ENCODE measurements around the gene DHRS4.

Gene DHRS4

DNA sequence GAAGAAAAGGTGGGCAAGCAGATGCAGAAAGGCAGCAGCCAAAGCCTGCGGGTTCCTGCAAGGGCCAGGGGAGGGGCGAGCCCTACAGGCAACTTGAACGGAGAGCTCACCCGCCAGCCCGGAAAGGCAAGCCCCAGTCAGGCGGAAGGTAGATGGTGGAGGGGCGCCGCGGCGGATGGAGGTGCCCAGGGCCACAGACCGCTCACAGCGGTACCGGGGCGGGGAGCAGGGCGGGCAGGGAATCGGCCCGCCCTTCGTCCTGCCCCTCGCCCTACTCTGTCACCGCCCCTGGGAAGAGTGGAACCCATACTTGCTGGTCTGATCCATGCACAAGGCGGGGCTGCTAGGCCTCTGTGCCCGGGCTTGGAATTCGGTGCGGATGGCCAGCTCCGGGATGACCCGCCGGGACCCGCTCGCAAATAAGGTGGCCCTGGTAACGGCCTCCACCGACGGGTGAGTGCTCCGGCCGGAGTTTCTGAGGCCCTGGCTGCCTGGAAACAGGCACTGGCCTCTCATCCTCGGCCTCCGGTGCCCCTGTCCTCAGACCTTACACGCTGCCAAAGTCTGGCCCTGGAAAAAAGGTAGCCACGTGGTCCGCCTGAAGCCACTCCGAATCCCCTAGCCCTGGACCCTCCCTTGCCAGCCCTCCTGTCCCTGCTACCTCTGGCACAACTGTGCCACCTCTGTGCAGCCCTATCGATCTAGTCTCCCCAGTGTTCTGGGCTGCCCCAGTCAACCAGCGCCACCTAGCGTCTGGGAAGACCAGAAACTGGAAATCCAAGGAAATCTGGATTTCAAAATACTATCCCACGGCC lies at the start of gene DHRS4:
Gene DHRS4, plus strand, starts transcription at position 307 of the 815 bp plus-strand sequence. Its CDS starts 19 bp downstream, at position 326.
- DNase-seq (ENCODE audit: low spot score) = peak; percentile 69

DNA sequence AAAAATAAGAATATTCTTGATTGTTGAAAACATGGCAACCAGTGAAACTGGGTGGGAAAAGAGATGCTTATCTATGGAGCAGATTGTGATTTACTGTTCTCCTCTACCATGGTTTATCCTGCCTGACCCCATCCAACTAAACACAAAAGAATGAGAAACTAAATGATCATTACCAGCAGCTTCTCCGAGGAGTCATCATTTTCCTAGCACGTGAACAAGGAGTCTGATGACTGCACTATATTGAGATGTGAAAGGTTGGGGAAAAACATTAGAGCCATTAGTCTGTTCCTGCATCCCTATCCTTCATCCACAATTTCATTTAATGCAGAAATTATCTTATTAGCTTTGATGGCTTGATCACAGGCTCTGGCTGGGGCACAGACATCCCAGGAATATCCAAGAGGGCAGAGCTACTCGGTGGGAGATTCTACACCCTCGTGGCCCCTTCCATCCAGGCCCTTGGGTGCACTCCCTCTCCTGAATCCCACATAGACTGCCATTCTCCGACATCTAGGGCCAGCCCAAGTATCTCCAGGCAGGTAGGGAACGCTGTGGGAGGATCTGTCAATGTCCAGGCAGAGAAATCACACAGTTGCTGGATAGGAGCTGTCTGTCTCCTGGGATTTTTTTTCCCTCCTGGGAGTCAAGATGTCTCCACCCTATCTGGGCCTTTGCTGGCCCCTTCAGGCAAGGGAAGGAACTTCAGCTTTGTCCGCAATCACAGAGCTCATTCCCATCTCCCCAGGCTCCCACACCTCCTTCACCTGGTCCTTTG lies 43.3 kb upstream of the DHRS4 start:
- DNase-seq (ENCODE audit: low spot score) = peak; percentile 30

DNA sequence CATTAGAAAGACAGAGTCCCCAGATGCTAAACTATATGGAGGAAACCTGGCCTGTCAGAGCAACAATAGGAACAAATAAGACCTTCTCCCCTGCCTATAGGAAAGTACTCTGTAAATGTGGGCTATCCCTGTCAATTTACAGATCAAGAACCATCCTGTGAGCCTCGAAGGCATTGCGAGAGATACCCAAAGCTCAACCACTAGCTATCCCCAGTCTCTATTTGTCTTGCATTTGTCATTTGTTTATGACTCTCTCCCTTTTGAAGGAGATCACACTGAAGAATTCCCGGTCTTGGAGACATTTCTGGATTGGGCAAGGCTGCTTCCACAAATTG lies 42.7 kb upstream of the DHRS4 start:
- no peak for DNase-seq (ENCODE audit: low spot score)

DNA sequence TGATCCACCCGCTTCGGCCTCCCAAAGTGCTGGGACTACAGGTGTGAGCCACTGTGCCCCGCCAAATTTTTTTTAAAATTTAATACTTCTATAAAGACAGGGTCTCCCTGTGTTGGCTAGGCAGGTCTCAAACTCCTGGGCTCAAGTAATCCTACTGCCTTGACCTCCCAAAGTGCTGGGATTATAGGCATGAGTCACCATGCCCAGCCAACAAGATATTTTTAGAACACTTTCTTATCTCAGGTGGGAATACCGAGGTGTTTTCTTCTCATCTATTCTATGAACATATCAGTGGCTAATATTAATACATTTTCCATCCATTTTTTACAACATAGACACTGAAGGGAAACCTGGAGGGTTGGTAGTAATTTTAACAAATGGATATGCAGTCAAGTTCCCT lies 38.0 kb upstream of the DHRS4 start:
- no peak for DNase-seq (ENCODE audit: low spot score)

DNA sequence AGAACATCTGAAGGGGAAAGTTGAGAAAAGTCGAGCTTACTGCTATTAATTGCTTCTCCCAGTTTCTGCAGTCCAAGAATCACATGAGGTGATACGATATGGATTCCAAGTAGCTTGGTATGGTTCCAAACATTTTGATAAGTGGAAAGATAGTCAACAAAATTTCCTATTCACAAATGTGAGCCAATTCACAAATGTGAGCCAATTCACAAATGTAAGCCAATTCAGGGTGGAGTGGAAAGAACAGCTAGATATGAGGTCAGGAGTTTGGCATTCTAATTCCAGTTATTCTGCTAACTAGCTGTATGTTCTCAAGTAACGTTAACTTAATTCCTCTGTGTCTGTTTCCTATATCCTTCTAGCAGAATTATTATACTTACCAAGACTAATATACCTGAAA lies 37.6 kb upstream of the DHRS4 start:
- no peak for DNase-seq (ENCODE audit: low spot score)

DNA sequence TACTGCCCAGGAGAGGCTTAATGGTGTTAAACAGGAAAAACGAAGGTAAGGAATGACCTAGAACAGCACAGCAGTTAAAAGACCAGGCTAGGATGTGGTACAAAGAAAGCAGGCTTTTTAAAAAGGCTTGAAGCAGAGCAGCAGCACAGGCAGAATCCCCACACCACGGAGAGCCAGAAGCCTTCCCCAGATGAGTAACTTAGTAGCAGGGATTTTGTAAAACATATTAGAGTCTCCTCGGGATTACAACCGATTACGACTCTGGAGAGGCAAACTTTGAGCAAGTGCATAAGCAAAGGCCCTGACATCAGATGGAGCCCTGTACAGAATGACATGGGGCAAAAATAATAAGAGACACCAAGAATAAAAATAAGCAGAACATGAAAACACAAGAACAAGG lies 37.1 kb upstream of the DHRS4 start:
- no peak for DNase-seq (ENCODE audit: low spot score)

DNA sequence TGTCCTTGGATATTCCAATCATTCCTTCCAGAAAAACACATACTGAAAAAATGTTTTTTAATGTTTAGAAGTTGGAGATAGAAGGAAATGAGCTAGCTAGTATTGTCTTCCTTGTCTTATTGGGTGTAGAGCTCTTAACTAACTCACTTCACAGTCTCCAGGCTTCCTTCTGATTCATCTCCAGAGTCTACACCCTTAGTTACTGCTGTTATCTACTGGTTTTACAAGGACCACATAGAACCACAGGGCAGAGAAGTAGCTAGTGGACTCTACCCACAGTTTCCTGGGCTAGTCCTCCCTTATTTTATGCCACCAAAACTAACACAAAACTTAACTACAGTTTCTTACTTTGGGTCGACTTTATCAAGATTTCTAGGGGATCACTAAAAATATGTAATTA lies 31.0 kb upstream of the DHRS4 start:
- DNase-seq (ENCODE audit: low spot score) = no peak

DNA sequence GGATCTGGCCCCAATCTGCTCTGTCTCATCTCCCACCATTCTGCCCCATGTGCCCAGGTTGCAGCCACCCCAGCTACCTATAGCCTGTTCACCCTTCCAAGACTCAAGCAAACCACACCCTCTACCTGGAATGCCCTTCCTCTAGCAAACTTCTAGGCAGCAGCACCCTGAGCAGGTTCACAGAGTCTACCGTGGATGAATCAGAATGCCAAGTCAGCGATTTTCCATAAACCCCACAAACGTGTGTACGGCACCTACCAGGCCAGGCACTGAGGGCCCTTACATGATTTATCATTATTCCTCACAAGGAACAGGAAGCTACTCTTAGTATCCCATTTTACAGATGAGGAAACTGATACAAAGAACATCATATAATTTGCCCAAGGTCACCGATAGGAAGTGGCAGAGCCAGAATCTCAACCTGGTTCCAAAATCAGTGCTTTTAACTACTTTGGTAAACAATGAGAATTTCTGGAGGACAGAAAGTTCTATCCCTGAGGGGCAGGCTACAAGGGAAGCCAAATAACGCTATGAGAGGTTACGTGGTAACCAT lies 28.0 kb upstream of the DHRS4 start:
- DNase-seq (ENCODE audit: low spot score) = no peak

DNA sequence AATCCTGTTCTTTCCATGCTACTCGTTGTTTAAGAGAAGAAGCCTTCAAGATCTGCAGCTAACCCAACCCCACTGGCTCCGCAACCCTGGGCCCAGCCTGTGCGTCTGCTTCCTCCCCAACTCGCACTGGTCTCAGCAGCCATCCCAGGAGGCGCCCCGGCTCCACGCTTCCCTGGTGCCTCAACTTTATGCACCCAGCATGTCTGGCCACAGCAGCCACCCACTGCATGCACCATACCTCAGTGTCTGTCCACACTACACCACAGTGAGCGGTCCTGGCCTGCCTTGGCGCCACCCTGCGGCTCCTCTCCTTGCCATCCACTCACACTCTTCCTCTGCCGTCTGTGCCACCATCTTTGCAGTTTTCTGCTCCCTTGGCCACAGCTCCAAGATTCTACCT lies 27.0 kb upstream of the DHRS4 start:
- no peak for DNase-seq (ENCODE audit: low spot score)

DNA sequence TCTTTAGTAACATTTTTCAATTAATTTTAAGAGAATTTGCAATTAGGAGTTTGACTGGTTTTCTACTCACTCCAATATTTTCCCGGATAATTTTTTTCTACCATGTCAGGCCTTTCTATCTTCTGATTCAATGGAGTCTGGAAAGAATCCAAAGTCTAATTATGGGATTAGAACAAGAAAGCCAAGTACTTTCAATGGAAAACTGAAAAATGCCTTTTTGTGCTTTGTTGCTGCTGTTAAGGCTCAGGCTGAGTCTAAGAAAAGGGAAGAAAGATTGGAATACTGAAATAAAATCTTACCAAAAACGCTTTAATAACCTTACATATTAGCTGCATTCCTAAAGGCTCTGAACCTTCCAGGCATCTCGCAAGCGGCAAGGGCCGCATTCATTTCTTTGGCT lies 24.4 kb upstream of the DHRS4 start:
- DNase-seq (ENCODE audit: low spot score) = no peak

DNA sequence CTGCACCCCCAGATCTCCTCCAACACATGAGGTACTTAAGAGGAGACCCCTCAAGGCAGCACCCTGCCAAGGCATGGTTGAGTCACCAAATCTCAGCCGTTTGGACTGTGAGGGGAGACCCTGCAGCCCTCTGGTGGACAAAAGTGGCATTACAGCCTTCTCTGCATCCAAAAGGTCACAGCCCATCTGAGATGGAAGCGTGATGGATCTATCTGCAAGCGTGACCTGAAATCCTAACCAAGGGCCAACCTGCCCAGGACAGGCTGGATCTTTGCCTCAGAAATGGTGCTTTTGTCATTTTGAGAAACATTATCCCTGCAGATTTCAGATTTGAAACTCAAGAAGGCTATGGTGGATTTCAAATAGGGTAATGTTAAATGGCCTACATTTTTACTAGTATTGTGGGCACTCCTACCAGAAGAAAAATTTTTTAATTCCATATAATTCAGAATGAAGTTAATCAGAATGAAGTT lies 23.7 kb upstream of the DHRS4 start:
- DNase-seq (ENCODE audit: low spot score) = peak; percentile 71

DNA sequence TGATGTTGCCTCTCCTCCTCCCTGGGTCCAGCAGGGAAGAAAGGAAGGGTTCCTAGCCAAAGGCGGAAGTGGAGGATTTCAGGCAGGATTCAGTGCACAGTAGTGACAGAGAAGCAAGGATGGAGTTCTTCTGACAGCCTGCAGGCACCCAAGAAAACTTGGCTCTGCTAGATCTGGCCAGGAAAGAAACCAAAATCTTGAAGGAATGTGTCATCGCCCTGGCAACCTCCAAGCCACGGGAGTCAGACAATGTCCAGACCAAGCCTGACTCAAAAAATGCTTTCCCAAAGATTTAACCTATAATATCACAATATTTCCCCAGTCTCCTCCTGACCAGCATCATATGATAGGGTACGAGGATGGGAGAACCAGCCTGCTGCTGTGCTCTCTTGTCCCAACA lies 22.8 kb upstream of the DHRS4 start:
- DNase-seq (ENCODE audit: low spot score) = no peak

DNA sequence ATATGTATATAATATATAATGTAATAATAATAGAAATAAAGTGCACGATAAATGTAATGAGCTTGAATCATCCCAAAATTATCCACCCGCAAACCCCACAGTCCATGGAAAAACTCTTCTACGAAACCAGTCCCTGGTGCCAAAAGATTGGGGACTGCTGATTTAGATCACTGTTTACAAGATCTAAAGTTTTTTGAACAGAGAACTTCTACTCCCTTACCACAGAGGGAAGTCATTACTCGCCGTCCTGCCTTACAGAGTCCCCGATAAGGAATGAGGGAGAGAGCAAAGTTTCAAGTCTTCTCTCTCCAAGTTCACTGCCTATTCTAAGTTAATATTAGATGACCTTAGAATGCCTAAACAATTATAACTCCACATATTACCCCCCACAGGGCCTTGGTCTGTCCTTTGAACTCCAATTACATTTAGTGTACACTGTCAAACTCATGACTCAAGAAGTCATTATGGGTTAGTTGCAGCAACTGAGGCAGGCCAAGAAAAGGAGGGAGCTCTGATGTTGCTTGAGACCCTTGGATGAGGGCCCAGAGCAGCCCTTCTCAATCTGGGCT lies 21.8 kb upstream of the DHRS4 start:
- DNase-seq (ENCODE audit: low spot score) = no peak

DNA sequence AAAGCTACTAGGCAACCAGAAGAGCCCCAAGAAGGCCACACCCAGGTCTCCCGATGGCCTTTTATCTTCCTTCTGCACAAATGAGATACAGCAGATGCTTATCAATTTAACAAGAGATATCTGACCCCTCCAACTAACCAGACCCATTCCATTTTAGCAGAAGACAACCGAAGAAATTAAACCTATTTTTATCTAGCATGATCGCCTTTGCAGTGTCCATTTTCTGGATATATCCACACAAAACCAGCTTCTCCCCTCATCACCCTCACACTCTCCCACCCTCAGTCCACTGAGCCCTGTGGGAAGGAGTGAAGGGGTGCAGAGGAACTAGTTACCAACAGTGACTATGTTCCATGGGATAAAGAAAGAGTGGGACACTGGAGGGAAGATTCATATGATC lies 20.9 kb upstream of the DHRS4 start:
- no peak for DNase-seq (ENCODE audit: low spot score)

DNA sequence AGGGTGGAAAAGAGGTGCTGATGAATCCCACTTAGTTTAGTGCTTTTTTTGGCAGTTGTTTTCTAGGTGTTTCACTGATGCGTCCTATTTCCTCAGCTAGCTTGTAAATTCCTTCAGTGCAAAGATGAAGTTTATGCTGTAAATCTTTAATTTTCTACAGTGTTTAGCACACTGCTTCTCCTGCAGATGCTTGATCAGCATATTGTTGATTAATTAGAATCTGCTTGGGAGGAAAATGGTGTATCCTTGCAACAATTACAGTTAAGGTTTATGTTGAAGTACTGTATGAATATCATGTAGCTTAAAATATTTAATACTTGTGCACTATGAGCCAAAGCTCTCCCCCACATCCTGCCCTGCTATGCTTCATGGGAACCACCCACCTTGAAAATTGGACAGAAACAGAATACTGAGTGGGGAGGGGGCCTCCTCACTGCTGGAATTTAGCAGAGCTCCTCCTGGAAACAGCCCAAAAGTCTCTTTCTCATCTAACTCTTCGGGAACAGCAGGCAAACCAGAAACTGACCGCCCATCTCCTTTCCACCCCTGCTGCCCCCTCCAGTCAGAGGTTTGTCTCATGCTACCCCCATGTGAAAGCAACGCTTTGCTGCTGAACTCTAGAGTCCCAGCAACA lies 20.3 kb upstream of the DHRS4 start:
- no peak for DNase-seq (ENCODE audit: low spot score)

DNA sequence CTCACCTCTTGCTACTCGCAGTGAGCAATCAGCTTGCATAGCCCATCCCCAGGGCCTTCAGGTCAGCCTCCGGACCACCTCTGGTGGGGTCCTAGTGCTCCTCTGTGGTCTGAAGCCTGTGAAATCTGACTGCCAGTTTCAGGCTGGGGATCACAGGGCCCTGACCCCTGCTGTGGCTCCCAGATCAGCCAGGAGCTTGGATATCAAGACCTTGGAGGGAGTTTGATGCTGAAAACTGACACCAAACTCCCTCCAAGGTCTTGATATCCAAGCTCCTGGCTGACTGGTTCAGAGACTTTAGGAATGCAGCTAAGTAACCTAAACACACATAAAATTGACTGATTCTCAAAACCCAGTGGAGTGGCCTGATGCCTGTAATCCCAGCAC lies 19.8 kb upstream of the DHRS4 start:
- no peak for DNase-seq (ENCODE audit: low spot score)

DNA sequence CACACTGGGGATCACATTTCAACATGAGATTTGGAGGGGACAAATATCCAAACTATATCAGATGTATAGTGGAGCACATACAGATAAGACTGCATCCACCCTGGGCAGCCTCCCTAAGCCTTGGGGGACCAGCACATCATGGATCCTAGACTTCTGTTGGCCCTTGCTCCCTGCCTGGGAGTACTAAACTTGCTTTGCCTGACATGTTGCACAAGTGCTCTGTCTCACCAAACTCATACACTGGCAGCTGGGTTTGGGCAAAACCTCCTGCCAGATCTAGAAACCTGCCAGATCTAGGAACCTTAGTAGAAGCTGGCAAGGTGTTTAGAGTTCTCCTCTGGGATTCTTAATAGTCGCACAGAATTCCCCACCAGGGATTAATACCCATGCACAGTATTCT lies 18.4 kb upstream of the DHRS4 start:
- DNase-seq (ENCODE audit: low spot score) = no peak

DNA sequence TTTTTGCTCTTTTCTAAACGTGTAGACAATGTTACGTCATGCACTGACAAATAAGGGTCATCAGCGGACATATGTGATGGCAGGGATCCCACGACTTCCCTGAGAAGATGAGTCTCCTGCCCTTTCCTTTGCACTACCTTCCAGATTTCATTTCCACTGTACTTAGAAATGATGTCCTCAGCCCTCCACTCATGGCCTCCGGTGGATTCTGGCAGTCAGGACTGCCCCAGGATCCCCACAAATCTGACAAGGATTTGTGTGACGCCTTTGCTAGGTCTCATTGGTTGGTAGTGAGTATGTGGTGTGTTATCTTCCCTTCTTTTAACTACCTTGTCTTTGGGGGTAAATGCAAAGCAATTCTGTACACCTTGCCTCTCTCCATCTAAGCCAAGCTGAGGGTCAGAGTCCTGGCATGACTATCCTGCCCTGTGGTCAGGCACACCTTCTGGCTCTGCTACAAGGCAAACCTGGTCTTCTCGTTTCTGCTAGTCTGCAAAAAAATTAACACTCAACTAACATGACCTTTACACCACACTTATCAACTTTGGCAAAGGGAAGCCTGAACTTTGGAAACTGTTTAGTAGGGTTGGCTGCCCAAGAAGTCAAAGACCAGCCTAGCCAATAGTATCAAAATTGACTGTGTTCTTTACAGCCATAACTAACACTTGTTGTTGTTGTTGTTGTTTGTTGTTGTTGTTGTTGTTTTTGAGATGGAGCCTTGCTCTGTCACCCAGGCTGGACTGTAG lies 17.3 kb upstream of the DHRS4 start:
- DNase-seq (ENCODE audit: low spot score) = no peak

DNA sequence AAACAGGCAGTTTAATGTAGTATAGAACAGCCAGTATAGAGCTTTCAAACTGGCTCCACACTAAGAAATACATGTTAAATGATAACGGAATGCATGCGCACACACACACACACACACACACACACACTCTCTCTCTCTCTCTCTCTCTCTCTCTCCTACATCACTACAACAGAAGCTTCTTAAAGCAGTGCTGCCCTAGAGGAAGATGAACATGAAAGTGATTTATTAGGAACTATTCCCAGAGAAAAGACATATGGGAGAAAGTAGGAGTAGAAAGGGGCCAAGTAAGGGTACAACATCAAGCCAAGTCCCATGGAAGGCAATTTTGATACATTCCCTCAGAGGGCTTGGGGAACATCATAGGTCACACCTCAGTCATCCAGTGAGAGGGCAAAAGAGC lies 16.4 kb upstream of the DHRS4 start:
- no peak for DNase-seq (ENCODE audit: low spot score)

DNA sequence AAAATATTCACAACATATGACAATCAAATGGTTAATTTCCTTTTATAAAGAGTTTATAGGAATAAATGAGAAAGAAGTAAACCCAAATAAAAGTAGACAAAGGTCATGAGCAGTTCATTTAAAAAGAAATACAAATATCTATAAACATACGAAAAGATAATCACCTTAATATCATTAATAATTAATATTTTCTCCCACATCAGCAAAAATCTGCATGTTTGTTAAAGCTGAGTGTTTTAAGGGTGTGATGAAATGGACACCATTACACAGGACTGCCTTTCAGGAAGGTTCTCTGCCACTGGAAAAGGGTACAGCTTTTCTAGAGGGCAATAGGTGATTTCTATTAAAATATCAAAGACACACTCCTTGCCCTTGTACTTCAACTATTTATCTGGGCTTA lies 14.7 kb upstream of the DHRS4 start:
- DNase-seq (ENCODE audit: low spot score) = no peak

DNA sequence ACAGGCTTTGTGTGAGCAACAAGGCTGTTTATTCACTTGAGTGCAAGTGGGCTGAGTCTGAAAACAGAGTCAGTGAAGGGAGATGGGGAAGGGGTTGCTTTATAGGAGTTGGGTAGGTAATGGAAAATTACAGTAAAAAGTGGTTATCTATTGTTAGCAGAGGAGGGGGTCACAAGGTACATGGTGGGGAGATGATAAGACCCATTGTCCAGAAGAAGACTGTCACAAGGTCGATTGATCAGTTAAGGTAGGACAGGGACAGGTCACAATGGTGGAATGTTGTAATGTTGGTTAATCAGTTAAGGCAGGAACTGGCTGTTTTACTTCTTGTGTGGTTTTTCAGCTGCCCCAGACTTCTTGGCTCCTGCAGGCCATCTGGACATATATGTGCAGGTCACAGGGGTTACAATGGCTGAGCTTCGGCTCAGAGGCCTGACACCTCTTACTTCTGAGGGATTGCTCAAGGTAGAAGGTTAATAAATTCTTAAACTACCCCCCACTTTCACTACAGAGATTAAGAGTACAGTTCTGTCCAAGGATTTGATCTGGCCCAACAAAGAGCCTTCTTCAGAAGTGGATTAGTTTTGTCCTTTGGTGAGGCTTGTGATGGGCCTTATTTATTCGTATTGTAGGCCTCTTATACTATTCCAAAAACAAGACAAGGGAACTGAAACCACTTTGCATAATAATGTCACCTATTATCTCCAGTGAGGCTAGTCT lies 13.8 kb upstream of the DHRS4 start:
- no peak for DNase-seq (ENCODE audit: low spot score)
